GM23248 (cell line): ENCODE data around the gene CFAP91.

Source experiments
- EZH2 ChIP-seq: fragments of 200-600 bp; sonication (generic); IDR thresholded peaks from 2 replicates; pipeline ENCODE4 v1.6.1; 2018; ENCODE audit warnings: antibody characterized with exemption, mild to moderate bottlenecking; ENCODE audit not compliant: insufficient read depth, poor library complexity, severe bottlenecking
- EZH2phosphoT487 ChIP-seq: fragments of 200-600 bp; sonication (generic); IDR thresholded peaks from 2 replicates; pipeline ENCODE4 v1.6.1; 2018; ENCODE audit warnings: antibody characterized with exemption, moderate library complexity, mild to moderate bottlenecking, low read depth; ENCODE audit not compliant: insufficient read depth

DNA sequence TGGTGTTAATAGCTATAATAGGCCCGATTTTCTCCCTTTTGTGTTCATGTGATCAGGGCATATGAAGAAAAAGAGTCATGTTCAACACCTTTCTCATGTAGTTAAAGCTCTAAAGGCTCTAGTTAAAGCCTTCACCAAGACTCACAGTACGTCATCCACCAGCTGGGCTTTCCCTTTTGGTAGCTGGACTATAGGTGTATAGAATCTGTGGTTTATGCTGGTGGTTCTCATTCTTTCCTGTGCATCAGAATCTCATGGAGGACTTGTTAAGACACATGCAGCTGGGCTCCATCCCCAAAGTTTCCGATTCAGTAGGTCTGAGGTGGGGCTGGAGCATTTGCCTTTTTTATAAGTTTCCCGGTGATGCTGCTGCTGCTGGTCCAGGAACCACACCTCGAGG, 31.0 kb downstream of the CFAP91 start:
- TF ChIP-seq EZH2 (no peak), EZH2phosphoT487 (no peak)
